ENCODE results near the gene MAN2C1. TPM values are rescaled to one million over a fixed set of nuclear protein-coding genes. Genes with fewer than 3 reads are reported as not detected.

MAN2C1 gene
- total and polyA plus RNA-seq, 2 experiments from 2014 or later, result 81.4 to 88.0 TPM

DNA sequence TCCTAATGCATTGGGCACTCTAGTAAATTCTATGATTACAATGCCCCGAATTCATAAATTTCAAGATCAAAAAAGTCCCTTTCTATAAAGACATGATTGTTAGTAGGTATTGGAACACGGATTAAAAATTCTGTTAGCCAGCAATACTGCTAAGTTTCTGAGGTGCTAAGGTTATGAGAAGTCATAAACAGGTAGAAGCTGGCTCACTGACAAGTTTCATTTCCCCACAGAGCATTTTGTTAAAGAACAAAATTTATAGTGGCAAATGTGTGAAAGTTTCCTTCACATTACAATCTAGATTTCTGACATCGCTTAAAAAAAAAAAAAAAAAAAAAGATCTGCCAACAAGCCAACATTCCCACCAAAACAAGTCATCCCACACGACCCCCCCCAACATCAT is 12.4 kb upstream of the MAN2C1 start:
- Histone ChIP-seq H2AFZ (no peak overlapping the region), H3K9me2 (replicated peaks; ENCODE audit: insufficient read depth) (no peaks in the 10 kb centered on the region), H4K20me1 (ENCODE audit: insufficient read depth, poor library complexity, severe bottlenecking) (peaks cover 3% of the 10 kb centered on the region), H3K4me3 (no peak overlapping the region), H3K27ac (no peak overlapping the region), H3K27me3 (no peaks in the 10 kb centered on the region), H3K4me1 (ENCODE audit: insufficient read depth) (no peaks in the 10 kb centered on the region), H3K9me3 (ENCODE audit: low read depth) (no peaks in the 10 kb centered on the region), H3K79me2 (peaks cover 3% of the 10 kb centered on the region), H3K4me2 (no peak overlapping the region), H3K36me3 (replicated peaks; ENCODE audit: insufficient read depth, low read depth) (no peaks in the 10 kb centered on the region)
- no peak for DNase-seq (ENCODE audit: low spot score)
- TF ChIP-seq EZH2phosphoT487 (IDR thresholded peaks at IDR 0.05; ENCODE audit: low read depth, severe bottlenecking, unreplicated experiment) (no peak), EZH2 (IDR thresholded peaks at IDR 0.05; ENCODE audit: borderline replicate concordance) (no peak)
- TF ChIP-seq, protein P1, sequence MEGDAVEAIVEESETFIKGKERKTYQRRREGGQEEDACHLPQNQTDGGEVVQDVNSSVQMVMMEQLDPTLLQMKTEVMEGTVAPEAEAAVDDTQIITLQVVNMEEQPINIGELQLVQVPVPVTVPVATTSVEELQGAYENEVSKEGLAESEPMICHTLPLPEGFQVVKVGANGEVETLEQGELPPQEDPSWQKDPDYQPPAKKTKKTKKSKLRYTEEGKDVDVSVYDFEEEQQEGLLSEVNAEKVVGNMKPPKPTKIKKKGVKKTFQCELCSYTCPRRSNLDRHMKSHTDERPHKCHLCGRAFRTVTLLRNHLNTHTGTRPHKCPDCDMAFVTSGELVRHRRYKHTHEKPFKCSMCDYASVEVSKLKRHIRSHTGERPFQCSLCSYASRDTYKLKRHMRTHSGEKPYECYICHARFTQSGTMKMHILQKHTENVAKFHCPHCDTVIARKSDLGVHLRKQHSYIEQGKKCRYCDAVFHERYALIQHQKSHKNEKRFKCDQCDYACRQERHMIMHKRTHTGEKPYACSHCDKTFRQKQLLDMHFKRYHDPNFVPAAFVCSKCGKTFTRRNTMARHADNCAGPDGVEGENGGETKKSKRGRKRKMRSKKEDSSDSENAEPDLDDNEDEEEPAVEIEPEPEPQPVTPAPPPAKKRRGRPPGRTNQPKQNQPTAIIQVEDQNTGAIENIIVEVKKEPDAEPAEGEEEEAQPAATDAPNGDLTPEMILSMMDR (IDR thresholded peaks at IDR 0.05; ENCODE audit: poor library complexity), result no peak
- WGBS (ENCODE audit: low lambda C conversion rate, missing lambda C conversion rate), result 96% methylated on average over 4 of the region's 4 CpGs

DNA sequence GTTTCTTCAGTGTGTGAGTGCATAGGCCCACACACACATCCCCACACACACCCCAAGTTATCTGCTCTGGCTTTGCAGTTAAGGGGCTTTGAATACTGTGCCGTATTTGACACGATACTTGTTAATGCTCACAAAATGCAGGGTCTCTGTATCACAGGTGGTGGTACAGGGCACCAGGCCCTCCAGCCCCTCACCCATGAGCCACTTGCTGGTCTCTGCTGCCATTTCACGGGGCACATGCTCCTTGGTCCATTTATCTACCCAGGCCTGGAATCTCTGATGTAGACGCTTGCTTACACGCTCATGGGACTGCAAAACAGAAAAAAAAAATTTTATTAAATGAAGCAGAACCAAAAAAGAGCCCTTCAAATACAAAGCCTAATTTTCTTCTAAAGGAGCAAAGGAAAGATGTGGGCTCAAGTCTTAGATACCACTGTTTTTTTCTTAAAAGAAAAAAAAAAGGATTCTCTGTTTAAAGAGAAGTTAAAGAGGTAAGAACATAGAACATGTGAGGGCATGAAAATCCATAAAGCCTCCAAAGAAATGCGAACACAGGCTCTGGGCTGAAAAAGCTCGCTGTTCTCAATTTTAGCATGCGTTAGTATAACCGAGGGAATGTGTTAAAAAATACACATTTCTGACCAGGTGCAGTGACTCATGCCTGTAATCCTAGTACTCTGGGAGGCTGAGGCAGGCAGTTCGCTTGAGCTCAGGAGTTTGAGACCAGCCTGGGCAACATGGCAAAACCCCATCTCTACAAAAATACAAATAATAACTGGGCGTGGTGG is 3.7 kb upstream of the MAN2C1 start:
- H3K36me3 ChIP-seq (replicated peaks; ENCODE audit: insufficient read depth, low read depth), result no peaks in the 10 kb centered on the region
- WGBS (ENCODE audit: low lambda C conversion rate, missing lambda C conversion rate), result 93% methylated on average over 11 of the region's 11 CpGs
- H3K79me2 ChIP-seq, result peaks cover 34% of the 10 kb centered on the region
- TF ChIP-seq EZH2phosphoT487 (IDR thresholded peaks at IDR 0.05; ENCODE audit: low read depth, severe bottlenecking, unreplicated experiment), result no peak
- TF ChIP-seq EZH2 (IDR thresholded peaks at IDR 0.05; ENCODE audit: borderline replicate concordance), result no peak
- TF ChIP-seq, protein P1 (IDR thresholded peaks at IDR 0.05; ENCODE audit: poor library complexity), result no peak
- no peak overlapping the region for H2AFZ ChIP-seq
- peaks cover 11% of the 10 kb centered on the region for H3K4me1 ChIP-seq (ENCODE audit: insufficient read depth)
- H3K4me2 ChIP-seq, result no peak overlapping the region
- H3K9me2 ChIP-seq (replicated peaks; ENCODE audit: insufficient read depth), result no peaks in the 10 kb centered on the region
- H3K4me3 ChIP-seq, result no peak overlapping the region
- no peaks in the 10 kb centered on the region for H3K27me3 ChIP-seq
- no peaks in the 10 kb centered on the region for H4K20me1 ChIP-seq (ENCODE audit: insufficient read depth, poor library complexity, severe bottlenecking)
- no peaks in the 10 kb centered on the region for H3K9me3 ChIP-seq (ENCODE audit: low read depth)
- no peak for DNase-seq (ENCODE audit: low spot score)
- no peak overlapping the region for H3K27ac ChIP-seq

DNA sequence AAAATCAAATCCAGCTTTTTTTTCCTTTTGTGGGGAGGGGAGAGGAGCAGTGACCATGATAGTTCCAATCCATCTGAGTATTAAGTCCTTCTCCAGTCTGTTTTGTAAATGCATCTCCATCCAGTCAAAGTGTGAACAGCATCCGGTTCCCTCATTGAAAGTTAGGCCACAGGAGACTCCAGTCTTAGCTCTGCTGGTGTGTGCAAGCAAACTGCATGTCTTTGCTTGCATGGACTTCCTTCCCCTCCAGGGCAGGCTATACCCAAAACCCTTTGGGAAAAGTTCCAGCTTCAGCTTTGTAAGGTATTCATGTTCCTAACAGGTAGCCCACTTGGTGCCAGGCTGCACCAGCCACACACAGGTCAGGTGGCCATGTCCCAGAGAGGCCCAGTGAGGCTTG is 3.1 kb upstream of the MAN2C1 start:
- no peak overlapping the region for H3K4me3 ChIP-seq
- no peaks in the 10 kb centered on the region for H3K9me2 ChIP-seq (replicated peaks; ENCODE audit: insufficient read depth)
- H4K20me1 ChIP-seq (ENCODE audit: insufficient read depth, poor library complexity, severe bottlenecking), result no peaks in the 10 kb centered on the region
- no peaks in the 10 kb centered on the region for H3K36me3 ChIP-seq (replicated peaks; ENCODE audit: insufficient read depth, low read depth)
- 95% methylated on average over 1 of the region's 1 CpG for WGBS (ENCODE audit: low lambda C conversion rate, missing lambda C conversion rate)
- no peaks in the 10 kb centered on the region for H3K27me3 ChIP-seq
- DNase-seq (ENCODE audit: low spot score), result no peak
- H3K27ac ChIP-seq, result no peak overlapping the region
- peaks cover 11% of the 10 kb centered on the region for H3K4me1 ChIP-seq (ENCODE audit: insufficient read depth)
- no peaks in the 10 kb centered on the region for H3K9me3 ChIP-seq (ENCODE audit: low read depth)
- H3K4me2 ChIP-seq, result no peak overlapping the region
- H2AFZ ChIP-seq, result no peak overlapping the region
- TF ChIP-seq, protein P1 (IDR thresholded peaks at IDR 0.05; ENCODE audit: poor library complexity), result no peak
- TF ChIP-seq EZH2 (IDR thresholded peaks at IDR 0.05; ENCODE audit: borderline replicate concordance) (no peak), EZH2phosphoT487 (IDR thresholded peaks at IDR 0.05; ENCODE audit: low read depth, severe bottlenecking, unreplicated experiment) (no peak)
- peaks cover 38% of the 10 kb centered on the region for H3K79me2 ChIP-seq
